C4-2B (cell line): ENCODE results near the gene ZBTB21.

Experiments used
- ZFX ChIP-seq: fragments of 450-650 bp; IDR thresholded peaks from 2 replicates; pipeline ENCODE4 v1.6.1; 2017
- TF ChIP-seq, protein P1 (sequence below): fragments of 450-650 bp; conservative IDR thresholded peaks from 2 replicates; pipeline ENCODE4 v1.5.1; 2017; ENCODE audit warnings: mild to moderate bottlenecking

DNA sequence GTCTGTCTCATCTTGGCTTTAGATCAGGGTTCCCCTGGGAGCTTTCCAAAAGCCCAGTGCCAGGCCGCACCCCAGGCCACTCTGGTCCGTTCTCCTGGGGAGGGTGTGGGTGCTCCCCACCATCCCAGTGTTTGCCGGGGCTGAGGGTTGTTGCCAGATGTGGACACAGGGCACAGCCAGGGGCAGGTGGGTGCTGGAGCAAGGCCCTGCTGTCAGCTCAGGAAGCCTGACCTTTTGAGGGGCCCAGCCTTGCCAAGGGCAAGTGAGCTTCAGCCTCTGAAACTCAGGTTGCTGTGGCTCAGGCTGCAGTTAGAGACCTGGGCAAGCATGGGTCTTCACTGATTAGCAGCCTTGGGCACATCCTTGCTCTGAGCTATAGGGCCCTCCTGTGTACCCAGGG is 22.8 kb upstream of the ZBTB21 start:
- TF ChIP-seq, protein P1, sequence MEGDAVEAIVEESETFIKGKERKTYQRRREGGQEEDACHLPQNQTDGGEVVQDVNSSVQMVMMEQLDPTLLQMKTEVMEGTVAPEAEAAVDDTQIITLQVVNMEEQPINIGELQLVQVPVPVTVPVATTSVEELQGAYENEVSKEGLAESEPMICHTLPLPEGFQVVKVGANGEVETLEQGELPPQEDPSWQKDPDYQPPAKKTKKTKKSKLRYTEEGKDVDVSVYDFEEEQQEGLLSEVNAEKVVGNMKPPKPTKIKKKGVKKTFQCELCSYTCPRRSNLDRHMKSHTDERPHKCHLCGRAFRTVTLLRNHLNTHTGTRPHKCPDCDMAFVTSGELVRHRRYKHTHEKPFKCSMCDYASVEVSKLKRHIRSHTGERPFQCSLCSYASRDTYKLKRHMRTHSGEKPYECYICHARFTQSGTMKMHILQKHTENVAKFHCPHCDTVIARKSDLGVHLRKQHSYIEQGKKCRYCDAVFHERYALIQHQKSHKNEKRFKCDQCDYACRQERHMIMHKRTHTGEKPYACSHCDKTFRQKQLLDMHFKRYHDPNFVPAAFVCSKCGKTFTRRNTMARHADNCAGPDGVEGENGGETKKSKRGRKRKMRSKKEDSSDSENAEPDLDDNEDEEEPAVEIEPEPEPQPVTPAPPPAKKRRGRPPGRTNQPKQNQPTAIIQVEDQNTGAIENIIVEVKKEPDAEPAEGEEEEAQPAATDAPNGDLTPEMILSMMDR = no peak
- no peak for TF ChIP-seq ZFX
